Mammary epithelial cell (primary cell): ENCODE measurements around the gene DTX3.

Experiments
- EZH2 ChIP-seq: IDR thresholded peaks from 2 replicates; pipeline ENCODE4 v1.6.1; 2012; ENCODE audit warnings: low read length, inconsistent platforms, borderline replicate concordance
- TF ChIP-seq, protein P1 (sequence below), 2 donors: IDR thresholded peaks in 1 of 2; conservative IDR thresholded peaks in 1 of 2; 2 replicates each; pipeline ENCODE4 v1.5.1; 2011 to 2012; ENCODE audit warnings: inconsistent platforms in 2 of 2, low read length in 2 of 2, mild to moderate bottlenecking in 2 of 2, control low read depth in 1 of 2, low read depth in 1 of 2; ENCODE audit not compliant: insufficient read depth in 1 of 2; ENCODE audit errors: extremely low read depth in 1 of 2

- no peak for TF ChIP-seq EZH2
- TF ChIP-seq, protein P1, sequence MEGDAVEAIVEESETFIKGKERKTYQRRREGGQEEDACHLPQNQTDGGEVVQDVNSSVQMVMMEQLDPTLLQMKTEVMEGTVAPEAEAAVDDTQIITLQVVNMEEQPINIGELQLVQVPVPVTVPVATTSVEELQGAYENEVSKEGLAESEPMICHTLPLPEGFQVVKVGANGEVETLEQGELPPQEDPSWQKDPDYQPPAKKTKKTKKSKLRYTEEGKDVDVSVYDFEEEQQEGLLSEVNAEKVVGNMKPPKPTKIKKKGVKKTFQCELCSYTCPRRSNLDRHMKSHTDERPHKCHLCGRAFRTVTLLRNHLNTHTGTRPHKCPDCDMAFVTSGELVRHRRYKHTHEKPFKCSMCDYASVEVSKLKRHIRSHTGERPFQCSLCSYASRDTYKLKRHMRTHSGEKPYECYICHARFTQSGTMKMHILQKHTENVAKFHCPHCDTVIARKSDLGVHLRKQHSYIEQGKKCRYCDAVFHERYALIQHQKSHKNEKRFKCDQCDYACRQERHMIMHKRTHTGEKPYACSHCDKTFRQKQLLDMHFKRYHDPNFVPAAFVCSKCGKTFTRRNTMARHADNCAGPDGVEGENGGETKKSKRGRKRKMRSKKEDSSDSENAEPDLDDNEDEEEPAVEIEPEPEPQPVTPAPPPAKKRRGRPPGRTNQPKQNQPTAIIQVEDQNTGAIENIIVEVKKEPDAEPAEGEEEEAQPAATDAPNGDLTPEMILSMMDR (conservative IDR thresholded peaks at IDR 0.05 in 1 of 2, IDR thresholded peaks at IDR 0.05 in 1 of 2; ENCODE audit: extremely low read depth in 1 of 2, insufficient read depth in 1 of 2, low read depth in 1 of 2, low read length in 2 of 2): no peak
These were observed 35.8 kb upstream of the DTX3 start for GRCh38 chr12:57568838-57569237.
